ENCODE results near the gene NDST1.
"Not testable (repeated sequence)": the region's sequence is repeated elsewhere in the genome, so short reads cannot be mapped to it uniquely, and the experiment has no call there.

Gene NDST1

GRCh38 chr5:150513375-150514309, 5.7 kb downstream of the NDST1 start:
- no peak for TF ChIP-seq CTCF (conservative IDR thresholded peaks at IDR 0.05; ENCODE audit: low read depth)
- POLR2A ChIA-PET (ENCODE audit: low non-redundant PET) = no interaction called here
- peak overlapping the region; percentile 97 for H3K27ac ChIP-seq
- CTCF ChIA-PET = interaction anchor here (0.7 to 1.4 kb wide), 7 partner anchors 10 to 266 kb away, joined by 3 to 10 read pairs (median 5); no protein-coding TSS in a partner anchor
- DNase-seq (ENCODE audit: low spot score) = no peak

GRCh38 chr5:150514708-150515211, 6.8 kb downstream of the NDST1 start:
- POLR2A ChIA-PET (ENCODE audit: low non-redundant PET) = interaction anchor here (0.7 kb wide), 1 partner anchor 41 kb away, joined by 6 read pairs; no protein-coding TSS in a partner anchor
- H3K27ac ChIP-seq = peak overlapping the region; percentile 97
- TF ChIP-seq CTCF (conservative IDR thresholded peaks at IDR 0.05; ENCODE audit: low read depth) = no peak
- DNase-seq (ENCODE audit: low spot score) = peak; percentile 61
- CTCF ChIA-PET = interaction anchor here (0.6 to 1.4 kb wide), 3 partner anchors 29 to 55 kb away, joined by 3 to 6 read pairs (median 4); no protein-coding TSS in a partner anchor

- H3K27ac ChIP-seq = peak overlapping the region; percentile 97
- no peak for DNase-seq (ENCODE audit: low spot score)
- ChIA-PET CTCF (interaction anchor here (0.6 to 1.4 kb wide), 2 partner anchors 23 to 56 kb away, joined by 3 read pairs; no protein-coding TSS in a partner anchor), POLR2A (ENCODE audit: low non-redundant PET) (interaction anchor here (0.5 kb wide), 1 partner anchor 170 kb away, joined by 3 read pairs; no protein-coding TSS in a partner anchor)
- no peak for TF ChIP-seq CTCF (conservative IDR thresholded peaks at IDR 0.05; ENCODE audit: low read depth)
These were observed 7.5 kb downstream of the NDST1 start for GRCh38 chr5:150515446-150515845.

GRCh38 chr5:150516011-150516410, 8.1 kb downstream of the NDST1 start:
- CTCF ChIA-PET = interaction anchor here (1.4 kb wide), 1 partner anchor 23 kb away, joined by 3 read pairs; no protein-coding TSS in a partner anchor
- no peak for DNase-seq (ENCODE audit: low spot score)

GRCh38 chr5:150517272-150518152, 9.6 kb downstream of the NDST1 start:
- H3K27ac ChIP-seq = peak overlapping the region; percentile 97
- DNase-seq (ENCODE audit: low spot score) = peak; percentile 91
- no peak for TF ChIP-seq CTCF (conservative IDR thresholded peaks at IDR 0.05; ENCODE audit: low read depth)
- CTCF ChIA-PET = interaction anchor here (0.6 to 1.8 kb wide), 6 partner anchors 10 to 59 kb away, joined by 3 to 4 read pairs (median 3); no protein-coding TSS in a partner anchor
- POLR2A ChIA-PET (ENCODE audit: low non-redundant PET) = interaction anchor here (0.5 to 0.6 kb wide), 2 partner anchors 25 to 34 kb away, joined by 3 to 7 read pairs; no protein-coding TSS in a partner anchor

More at GRCh38 chr5:150516011-150516410, 8.1 kb downstream of the NDST1 start:
- TF ChIP-seq CTCF (conservative IDR thresholded peaks at IDR 0.05; ENCODE audit: low read depth) = no peak
- POLR2A ChIA-PET (ENCODE audit: low non-redundant PET) = interaction anchor here (0.5 kb wide), 1 partner anchor 171 kb away, joined by 3 read pairs; no protein-coding TSS in a partner anchor
- peak overlapping the region; percentile 97 for H3K27ac ChIP-seq

GRCh38 chr5:150518712-150519559, 11.0 kb downstream of the NDST1 start:
- H3K27ac ChIP-seq = peak overlapping the region; percentile 97
- CTCF ChIA-PET = interaction anchor here (0.7 kb wide), 1 partner anchor 15 kb away, joined by 3 read pairs; no protein-coding TSS in a partner anchor
- POLR2A ChIA-PET (ENCODE audit: low non-redundant PET); DNase-seq (ENCODE audit: low spot score): not testable (repeated sequence)
